ENCODE data around the gene ACSF2.

Gene ACSF2

GRCh38 chr17:50479522-50480141 lies 53.6 kb downstream of the ACSF2 start:
- H3K36me3 Mint-ChIP-seq (ENCODE audit: low read depth), result peaks cover 25% of the 10 kb centered on the region
- peaks cover 31% of the 10 kb centered on the region for H3K4me1 Mint-ChIP-seq
- peaks cover 38% of the 10 kb centered on the region for H3K27me3 Mint-ChIP-seq (ENCODE audit: low read depth, poor library complexity)
- peak overlapping the region; percentile 84 for H3K4me3 Mint-ChIP-seq
- DNase-seq, result peak; percentile 80
- H3K9me3 Mint-ChIP-seq, result no peaks in the 10 kb centered on the region
- no peak overlapping the region for H3K27ac Mint-ChIP-seq
- TF ChIP-seq, protein P1, sequence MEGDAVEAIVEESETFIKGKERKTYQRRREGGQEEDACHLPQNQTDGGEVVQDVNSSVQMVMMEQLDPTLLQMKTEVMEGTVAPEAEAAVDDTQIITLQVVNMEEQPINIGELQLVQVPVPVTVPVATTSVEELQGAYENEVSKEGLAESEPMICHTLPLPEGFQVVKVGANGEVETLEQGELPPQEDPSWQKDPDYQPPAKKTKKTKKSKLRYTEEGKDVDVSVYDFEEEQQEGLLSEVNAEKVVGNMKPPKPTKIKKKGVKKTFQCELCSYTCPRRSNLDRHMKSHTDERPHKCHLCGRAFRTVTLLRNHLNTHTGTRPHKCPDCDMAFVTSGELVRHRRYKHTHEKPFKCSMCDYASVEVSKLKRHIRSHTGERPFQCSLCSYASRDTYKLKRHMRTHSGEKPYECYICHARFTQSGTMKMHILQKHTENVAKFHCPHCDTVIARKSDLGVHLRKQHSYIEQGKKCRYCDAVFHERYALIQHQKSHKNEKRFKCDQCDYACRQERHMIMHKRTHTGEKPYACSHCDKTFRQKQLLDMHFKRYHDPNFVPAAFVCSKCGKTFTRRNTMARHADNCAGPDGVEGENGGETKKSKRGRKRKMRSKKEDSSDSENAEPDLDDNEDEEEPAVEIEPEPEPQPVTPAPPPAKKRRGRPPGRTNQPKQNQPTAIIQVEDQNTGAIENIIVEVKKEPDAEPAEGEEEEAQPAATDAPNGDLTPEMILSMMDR (IDR thresholded peaks at IDR 0.05), result peak; percentile 43

DNA sequence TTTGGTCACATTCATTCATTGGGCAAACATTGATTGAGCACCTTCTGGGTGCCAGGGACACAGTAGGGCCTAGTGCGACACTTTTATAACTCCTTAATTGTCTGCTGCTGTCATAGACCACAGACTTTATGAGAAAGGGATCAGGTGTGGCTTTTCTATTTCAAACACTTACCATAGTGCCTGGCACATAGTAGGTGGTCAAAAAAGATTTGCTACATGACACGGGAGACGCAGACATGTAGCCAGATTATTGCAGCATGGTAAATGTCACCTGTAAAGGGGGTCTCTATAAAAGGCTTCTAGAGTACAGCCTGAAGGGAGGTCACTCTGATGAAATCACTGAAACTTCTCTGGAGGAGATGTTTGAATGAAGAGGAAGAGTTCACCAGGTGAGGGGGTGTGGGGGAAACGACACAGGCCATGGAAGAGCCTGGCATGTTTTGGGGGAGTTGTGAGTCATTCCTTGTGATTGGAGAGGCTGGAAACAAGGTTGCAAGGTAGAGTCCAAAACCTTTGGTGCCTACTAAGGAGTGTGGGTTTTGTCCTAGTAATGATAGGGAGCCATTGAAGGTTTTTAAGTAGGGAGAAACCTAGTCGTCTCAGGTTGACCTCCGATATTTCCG lies 54.2 kb downstream of the ACSF2 start:
- TF ChIP-seq, protein P1 (IDR thresholded peaks at IDR 0.05), result no peak

GRCh38 chr17:50480854-50481490 lies 55.0 kb downstream of the ACSF2 start:
- no peak for DNase-seq
- Mint-ChIP-seq H3K4me3 (no peak overlapping the region), H3K36me3 (ENCODE audit: low read depth) (peaks cover 29% of the 10 kb centered on the region), H3K27me3 (ENCODE audit: low read depth, poor library complexity) (peaks cover 30% of the 10 kb centered on the region), H3K27ac (no peak overlapping the region), H3K9me3 (no peaks in the 10 kb centered on the region), H3K4me1 (peaks cover 31% of the 10 kb centered on the region)
- TF ChIP-seq, protein P1 (IDR thresholded peaks at IDR 0.05), result no peak

More for the DNA sequence above, 54.2 kb downstream of the ACSF2 start:
- Mint-ChIP-seq H3K9me3 (no peaks in the 10 kb centered on the region), H3K4me3 (peak overlapping the region; percentile 84), H3K27me3 (ENCODE audit: low read depth, poor library complexity) (peaks cover 31% of the 10 kb centered on the region), H3K27ac (no peak overlapping the region), H3K4me1 (peaks cover 31% of the 10 kb centered on the region), H3K36me3 (ENCODE audit: low read depth) (peaks cover 25% of the 10 kb centered on the region)
- DNase-seq, result no peak

DNA sequence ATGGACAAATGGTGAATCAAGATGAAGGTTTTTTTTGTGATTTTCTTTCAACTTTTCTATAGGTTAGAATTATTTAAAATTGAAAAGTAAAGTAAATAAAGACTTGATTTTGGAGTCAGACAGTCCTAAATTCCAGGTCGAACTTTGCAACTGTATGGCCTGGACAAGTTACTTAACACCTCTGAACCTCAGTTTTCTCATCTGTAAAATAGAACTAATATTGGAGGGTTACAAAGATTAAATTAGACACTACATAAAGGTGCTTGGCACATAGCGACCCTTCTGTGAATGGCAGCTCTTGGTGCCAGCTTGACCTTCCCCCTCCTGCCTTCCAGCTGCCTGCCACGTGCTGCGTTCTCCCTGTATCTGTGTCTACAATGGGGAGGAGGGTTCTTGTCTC lies 55.6 kb downstream of the ACSF2 start:
- no peaks in the 10 kb centered on the region for H3K9me3 Mint-ChIP-seq
- TF ChIP-seq, protein P1 (IDR thresholded peaks at IDR 0.05), result no peak
- no peak for DNase-seq
- no peak overlapping the region for H3K27ac Mint-ChIP-seq
- no peak overlapping the region for H3K4me3 Mint-ChIP-seq
- peaks cover 26% of the 10 kb centered on the region for H3K4me1 Mint-ChIP-seq
- peaks cover 30% of the 10 kb centered on the region for H3K36me3 Mint-ChIP-seq (ENCODE audit: low read depth)
- peaks cover 25% of the 10 kb centered on the region for H3K27me3 Mint-ChIP-seq (ENCODE audit: low read depth, poor library complexity)

DNA sequence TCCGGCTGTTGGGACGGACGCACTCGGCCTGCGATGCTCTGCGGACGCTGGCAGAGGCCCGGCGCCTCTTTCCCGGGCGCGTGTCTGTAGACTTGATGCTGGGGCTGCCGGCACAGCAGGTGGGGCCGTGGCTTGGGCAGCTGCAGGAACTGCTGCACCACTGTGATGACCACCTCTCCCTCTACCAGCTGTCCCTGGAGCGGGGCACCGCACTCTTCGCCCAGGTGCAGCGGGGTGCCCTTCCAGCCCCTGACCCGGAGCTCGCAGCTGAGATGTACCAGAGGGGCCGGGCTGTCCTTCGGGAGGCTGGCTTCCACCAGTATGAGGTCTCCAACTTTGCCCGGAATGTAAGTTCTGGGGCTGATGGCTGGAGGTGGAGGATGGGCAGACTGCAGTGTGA lies 56.1 kb downstream of the ACSF2 start:
- Mint-ChIP-seq H3K27ac (no peak overlapping the region), H3K36me3 (ENCODE audit: low read depth) (peaks cover 30% of the 10 kb centered on the region), H3K4me3 (no peak overlapping the region), H3K27me3 (ENCODE audit: low read depth, poor library complexity) (peaks cover 21% of the 10 kb centered on the region), H3K4me1 (peaks cover 26% of the 10 kb centered on the region), H3K9me3 (no peaks in the 10 kb centered on the region)
- DNase-seq, result no peak
- TF ChIP-seq, protein P1 (IDR thresholded peaks at IDR 0.05), result no peak
